Middle frontal gyrus (tissue), 1 donor: ENCODE data around the gene PLD1.

Experiments used
- DNase-seq: peaks from one replicate; pipeline ENCODE4 v3.0.0-alpha.2; 2015; ENCODE audit warnings: low spot score; ENCODE audit errors: extremely low spot score

Gene PLD1

GRCh38 chr3:171837698-171838097, 27.4 kb upstream of the PLD1 start:
- no peak for DNase-seq

DNA sequence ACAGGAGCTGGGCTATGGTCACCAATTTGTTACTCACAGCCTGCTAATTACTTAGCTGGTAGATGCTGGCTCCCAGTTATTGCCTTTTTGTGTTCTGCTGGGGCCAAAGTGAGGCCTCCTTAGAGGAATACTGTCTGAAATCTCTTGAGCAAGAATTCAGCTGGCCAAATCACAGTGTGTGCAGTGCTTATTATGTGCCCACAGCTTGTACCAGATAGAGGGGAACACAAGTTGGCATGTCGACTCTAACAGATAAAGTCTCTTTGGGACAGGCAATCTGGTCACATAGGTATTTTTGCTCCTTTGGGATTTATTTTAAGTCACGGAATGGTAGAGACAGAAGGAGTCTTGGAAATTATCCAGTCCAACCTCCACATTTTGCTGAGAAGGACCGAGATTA, 26.6 kb upstream of the PLD1 start:
- no peak for DNase-seq

DNA sequence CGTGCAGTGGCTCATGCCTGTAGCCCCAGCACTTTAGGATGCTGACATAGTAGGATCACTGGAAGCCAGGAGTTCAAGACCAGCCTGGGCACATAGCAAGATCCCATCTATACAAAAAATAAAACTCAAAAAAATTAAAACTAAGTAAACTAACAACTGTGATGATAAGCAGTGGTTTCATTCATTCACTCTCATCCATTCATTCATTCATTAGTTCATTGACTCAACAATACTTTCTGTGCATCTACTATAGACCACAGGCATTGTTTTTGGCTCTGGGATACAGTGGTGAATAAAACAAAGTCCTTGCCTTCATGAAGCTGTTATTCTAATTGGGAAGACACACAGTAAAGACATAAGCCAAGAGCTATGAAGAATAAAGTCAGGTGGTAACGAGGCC, 25.3 kb upstream of the PLD1 start:
- DNase-seq: no peak

- no peak for DNase-seq
Observed at GRCh38 chr3:171835116-171835515, 24.8 kb upstream of the PLD1 start.

GRCh38 chr3:171834461-171834801, 24.1 kb upstream of the PLD1 start:
- DNase-seq: no peak

DNA sequence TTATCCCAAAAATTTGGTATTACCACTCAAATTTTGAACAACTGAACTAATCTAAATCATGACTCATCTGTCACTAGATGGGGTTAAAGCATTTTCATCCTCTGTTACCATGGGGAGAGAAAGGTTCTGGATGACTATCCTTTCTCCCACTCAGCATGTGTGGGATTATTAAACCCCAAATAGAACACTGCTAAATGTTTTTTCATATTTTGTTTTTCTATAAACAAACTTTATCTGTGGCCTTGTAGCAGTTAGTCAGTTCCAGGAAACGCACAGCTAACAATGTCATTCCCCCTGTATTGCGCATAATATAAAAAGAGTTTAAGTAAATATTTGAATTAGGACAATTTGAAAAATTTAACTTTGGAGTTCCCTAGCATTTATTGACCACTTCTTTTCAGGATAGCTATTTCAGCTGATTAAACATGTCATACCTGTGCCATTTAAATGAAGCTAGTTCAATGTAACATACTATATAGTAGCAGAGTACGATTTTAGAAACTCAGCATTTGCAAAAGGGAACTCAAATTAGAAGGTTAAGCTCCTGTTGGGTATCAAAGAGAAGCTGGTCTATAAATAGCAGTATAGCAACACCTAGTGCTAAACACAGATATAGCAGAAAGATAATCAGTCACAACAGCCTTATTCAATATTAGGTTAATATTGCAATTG, 23.6 kb upstream of the PLD1 start:
- DNase-seq: no peak

DNA sequence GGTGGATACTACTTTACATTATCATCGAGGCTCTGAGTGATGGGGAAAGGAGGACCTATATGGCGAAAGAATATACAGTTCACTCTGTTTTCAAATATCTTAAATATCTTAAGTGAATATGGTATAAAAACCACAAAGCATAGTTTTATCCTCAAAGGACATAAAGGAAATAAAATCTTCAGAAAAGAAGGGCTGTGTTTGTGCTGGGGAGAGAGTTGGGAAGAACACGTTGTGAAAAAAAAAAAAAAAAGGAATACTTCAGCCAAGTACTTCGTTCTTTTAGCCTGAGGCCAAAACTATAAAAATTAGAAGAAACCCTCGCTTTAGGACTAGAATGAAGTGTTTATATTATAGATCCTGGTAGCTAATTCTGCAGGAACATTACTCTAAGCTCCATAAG, 22.7 kb upstream of the PLD1 start:
- DNase-seq: no peak

- DNase-seq: no peak
Observed at GRCh38 chr3:171831936-171832335, 21.7 kb upstream of the PLD1 start.

GRCh38 chr3:171830518-171830875, 20.2 kb upstream of the PLD1 start:
- DNase-seq: no peak

GRCh38 chr3:171829841-171830517, 19.7 kb upstream of the PLD1 start:
- no peak for DNase-seq

DNA sequence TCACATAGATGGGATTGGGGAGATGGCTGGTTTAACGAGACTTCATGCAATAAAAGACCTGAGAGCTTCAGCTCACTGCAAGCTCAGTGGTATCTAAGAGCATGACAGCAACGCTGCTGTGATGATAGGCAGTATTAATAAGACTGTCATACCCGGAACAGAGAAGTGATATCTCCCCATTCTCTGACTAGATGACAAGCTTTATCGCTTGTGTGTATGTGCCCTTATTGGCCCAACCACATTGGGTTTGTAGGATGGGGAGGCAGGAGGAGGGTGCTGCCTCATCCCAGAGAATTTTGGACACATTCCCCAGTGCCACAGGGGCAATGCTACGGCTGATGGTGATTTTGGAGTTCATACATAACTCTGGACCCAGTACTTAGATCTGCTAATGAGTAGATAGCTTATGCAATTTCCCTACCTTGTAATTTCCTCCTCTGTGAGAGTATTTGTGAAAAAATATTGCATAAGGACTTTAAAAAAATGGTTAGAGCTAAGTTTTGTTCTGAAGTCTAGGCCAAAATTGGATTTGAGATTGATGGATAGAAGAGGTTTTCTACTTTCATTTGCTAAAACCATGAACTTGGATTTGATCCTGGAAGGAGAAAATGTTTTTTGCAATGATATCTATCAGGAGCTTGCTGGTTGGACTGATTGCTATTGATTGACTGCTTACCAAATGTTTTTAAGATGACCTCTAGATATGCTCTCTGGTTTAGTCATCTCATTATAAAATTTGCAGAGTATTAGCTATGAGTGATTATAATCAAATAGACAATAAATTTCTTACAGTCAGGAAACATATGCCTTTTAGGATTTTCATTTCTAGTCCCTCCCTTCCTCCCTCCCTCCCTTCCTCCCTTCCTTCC, 18.9 kb upstream of the PLD1 start:
- no peak for DNase-seq

- no peak for DNase-seq
Observed at GRCh38 chr3:171827836-171828458, 17.7 kb upstream of the PLD1 start.

GRCh38 chr3:171827385-171827784, 17.1 kb upstream of the PLD1 start:
- no peak for DNase-seq

DNA sequence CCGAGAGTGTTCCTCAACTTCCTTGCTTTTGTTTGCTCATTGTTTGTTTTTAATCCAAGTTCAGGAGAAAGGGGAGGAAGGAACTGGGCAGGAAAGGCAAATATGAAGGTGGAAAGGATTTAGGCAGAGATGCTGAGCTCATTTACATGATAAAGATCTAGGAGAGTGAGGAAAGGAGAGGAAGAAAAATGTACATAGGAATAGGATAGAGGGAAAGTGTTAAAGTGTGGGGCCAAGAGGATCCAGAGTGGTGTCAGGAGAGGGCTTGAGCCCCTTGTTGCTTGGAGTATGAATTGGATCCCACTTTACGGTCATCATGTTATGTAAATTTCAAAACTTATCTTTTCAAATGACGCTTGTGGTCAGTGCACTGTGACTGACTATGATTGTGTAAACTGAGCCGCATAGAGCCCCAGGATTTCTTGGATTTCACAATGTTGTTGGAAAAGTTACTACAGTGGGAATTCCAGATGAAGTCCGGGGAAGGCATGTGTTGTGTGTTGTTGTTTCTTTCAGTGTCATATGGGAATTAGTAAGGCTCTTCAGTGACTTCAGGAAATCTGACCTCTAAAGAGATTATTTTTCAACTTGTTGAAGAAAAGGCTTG, 15.0 kb upstream of the PLD1 start:
- DNase-seq: no peak

- no peak for DNase-seq
Observed at GRCh38 chr3:171824824-171825221, 14.5 kb upstream of the PLD1 start.

GRCh38 chr3:171824116-171824515, 13.8 kb upstream of the PLD1 start:
- no peak for DNase-seq

DNA sequence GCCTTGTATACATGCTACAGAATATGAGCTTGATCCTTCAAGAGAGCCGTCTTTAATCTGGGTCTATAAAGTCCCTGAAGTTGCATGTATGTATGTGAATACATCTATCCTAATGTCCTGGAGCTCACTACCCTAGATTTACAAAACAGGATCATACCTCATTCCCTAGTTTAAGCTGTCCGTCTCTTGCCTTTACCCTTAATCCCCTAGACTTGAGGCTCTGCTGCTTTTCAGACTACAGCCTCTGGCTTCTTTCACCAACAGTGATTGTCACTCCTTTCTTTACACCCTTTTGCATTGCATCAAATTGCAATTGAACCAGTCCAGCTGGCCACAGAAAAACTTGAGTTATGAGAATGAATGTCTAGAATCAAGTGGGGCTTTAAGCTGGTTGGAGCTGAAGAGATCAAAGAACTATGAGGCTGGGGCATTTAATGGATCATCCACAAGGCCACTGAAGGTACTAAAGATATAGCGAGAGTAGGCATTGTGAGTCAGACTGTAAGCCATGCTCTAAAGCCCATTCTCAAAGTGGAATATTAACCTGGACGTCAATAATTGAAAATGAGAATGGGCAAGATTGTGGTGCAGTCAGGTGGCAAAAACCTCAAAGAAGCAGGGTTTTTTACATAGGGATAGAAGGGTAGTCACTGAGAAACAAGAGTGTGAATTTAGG, 12.3 kb upstream of the PLD1 start:
- no peak for DNase-seq

- no peak for DNase-seq
Observed at GRCh38 chr3:171821778-171822358, 11.6 kb upstream of the PLD1 start.

- DNase-seq: no peak
Observed at GRCh38 chr3:171821044-171821443, 10.8 kb upstream of the PLD1 start.

GRCh38 chr3:171817074-171817800, 7.0 kb upstream of the PLD1 start:
- DNase-seq: no peak
